ENCODE measurements around the gene TMEM26.
"Not testable (repeated sequence)": the region's sequence is repeated elsewhere in the genome, so short reads cannot be mapped to it uniquely, and the experiment has no call there.

Gene TMEM26

GRCh38 chr10:61406736-61407135 lies 46.4 kb downstream of the TMEM26 start:
- in situ Hi-C loops (cut with HindIII; ENCODE audit: low sequenced_read_pairs), result no loop called here

- in situ Hi-C loops (cut with HindIII; ENCODE audit: low sequenced_read_pairs), result no loop called here
Measured at GRCh38 chr10:61406242-61406641, 46.9 kb downstream of the TMEM26 start.

GRCh38 chr10:61404751-61405150 lies 48.4 kb downstream of the TMEM26 start:
- in situ Hi-C loops (cut with HindIII; ENCODE audit: low sequenced_read_pairs), result no loop called here

GRCh38 chr10:61400524-61400923 lies 52.7 kb downstream of the TMEM26 start:
- in situ Hi-C loops (cut with HindIII; ENCODE audit: low sequenced_read_pairs), result no loop called here

- in situ Hi-C loops (cut with HindIII; ENCODE audit: low sequenced_read_pairs), result no loop called here
Measured at GRCh38 chr10:61399406-61399805, 53.8 kb downstream of the TMEM26 start.

GRCh38 chr10:61398366-61399129 lies 54.6 kb downstream of the TMEM26 start:
- in situ Hi-C loops (cut with HindIII; ENCODE audit: low sequenced_read_pairs), result no loop called here

- in situ Hi-C loops (cut with HindIII; ENCODE audit: low sequenced_read_pairs), result no loop called here
Measured at GRCh38 chr10:61397175-61397986, 55.8 kb downstream of the TMEM26 start.

GRCh38 chr10:61391281-61391680 lies 61.9 kb downstream of the TMEM26 start:
- in situ Hi-C loops (cut with HindIII; ENCODE audit: low sequenced_read_pairs), result no loop called here

- in situ Hi-C loops (cut with HindIII; ENCODE audit: low sequenced_read_pairs), result no loop called here
Measured at GRCh38 chr10:61390851-61391250, 62.3 kb downstream of the TMEM26 start.

GRCh38 chr10:61389887-61390286 lies 63.3 kb downstream of the TMEM26 start:
- in situ Hi-C loops (cut with HindIII; ENCODE audit: low sequenced_read_pairs), result no loop called here

GRCh38 chr10:61388986-61389385 lies 64.2 kb downstream of the TMEM26 start:
- in situ Hi-C loops (cut with HindIII; ENCODE audit: low sequenced_read_pairs), result not testable (repeated sequence)

GRCh38 chr10:61385231-61386001 lies 67.8 kb downstream of the TMEM26 start:
- in situ Hi-C loops (cut with HindIII; ENCODE audit: low sequenced_read_pairs), result no loop called here

GRCh38 chr10:61381153-61381552 lies 72.0 kb downstream of the TMEM26 start:
- in situ Hi-C loops (cut with HindIII; ENCODE audit: low sequenced_read_pairs), result not testable (repeated sequence)

- in situ Hi-C loops (cut with HindIII; ENCODE audit: low sequenced_read_pairs), result no loop called here
Measured at GRCh38 chr10:61378865-61379264, 74.3 kb downstream of the TMEM26 start.

- in situ Hi-C loops (cut with HindIII; ENCODE audit: low sequenced_read_pairs), result no loop called here
Measured at GRCh38 chr10:61376908-61377368, 76.2 kb downstream of the TMEM26 start.

- in situ Hi-C loops (cut with HindIII; ENCODE audit: low sequenced_read_pairs), result no loop called here
Measured at GRCh38 chr10:61376377-61376776, 76.8 kb downstream of the TMEM26 start.

- in situ Hi-C loops (cut with HindIII; ENCODE audit: low sequenced_read_pairs), result no loop called here
Measured at GRCh38 chr10:61366365-61366764, 86.8 kb downstream of the TMEM26 start.

GRCh38 chr10:61364619-61365018 lies 88.6 kb downstream of the TMEM26 start:
- in situ Hi-C loops (cut with HindIII; ENCODE audit: low sequenced_read_pairs), result no loop called here

- in situ Hi-C loops (cut with HindIII; ENCODE audit: low sequenced_read_pairs), result no loop called here
Measured at GRCh38 chr10:61363006-61363405, 90.2 kb downstream of the TMEM26 start.

- in situ Hi-C loops (cut with HindIII; ENCODE audit: low sequenced_read_pairs), result loop anchor here (5.0 kb wide), 2 partner anchors 52 to 92 kb away; no protein-coding TSS in a partner anchor
Measured at GRCh38 chr10:61359452-61359851, 93.7 kb downstream of the TMEM26 start.

GRCh38 chr10:61357687-61358086 lies 95.5 kb downstream of the TMEM26 start:
- in situ Hi-C loops (cut with HindIII; ENCODE audit: low sequenced_read_pairs), result loop anchor here (5.0 kb wide), 2 partner anchors 50 to 90 kb away; no protein-coding TSS in a partner anchor
